ENCODE results near the gene ATP2A1.

- TF ChIP-seq POLR2A (IDR thresholded peaks at IDR 0.05) = no peak
- no peak for TF ChIP-seq CTCF (IDR thresholded peaks at IDR 0.05)
Observed at GRCh38 chr16:28946681-28947080, 68.4 kb downstream of the ATP2A1 start.
